ENCODE measurements around the gene GPATCH11.

DNA sequence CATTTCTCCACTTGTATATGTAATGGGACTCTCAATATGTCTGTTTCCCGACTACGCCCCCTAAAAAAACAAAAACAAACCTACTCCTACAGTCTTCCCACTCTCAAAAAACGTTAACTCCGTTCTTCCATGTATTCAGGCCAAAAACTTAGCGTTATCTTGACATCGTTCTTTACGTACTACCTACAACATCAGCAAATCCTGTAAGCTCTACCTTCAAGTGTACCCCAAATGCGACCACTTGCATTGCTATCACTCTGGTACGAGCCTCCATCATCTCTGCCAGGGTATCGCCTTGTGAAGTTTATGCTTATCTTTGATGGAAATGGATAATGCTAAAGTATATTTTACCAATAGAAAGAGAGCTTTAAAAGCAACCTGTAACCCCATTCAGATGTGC, 479 bp downstream of the GPATCH11 start:
- TF ChIP-seq RAD21 (conservative IDR thresholded peaks at IDR 0.05 in 1 of 2, IDR thresholded peaks at IDR 0.05 in 1 of 2) (no peak), ZFP36 (IDR thresholded peaks at IDR 0.05; ENCODE audit: borderline replicate concordance, partially characterized antibody) (no peak), CEBPB (IDR thresholded peaks at IDR 0.05) (no peak), KDM5A (IDR thresholded peaks at IDR 0.05) (no peak), RCOR1 (IDR thresholded peaks at IDR 0.05; ENCODE audit: low read depth, low read length) (no peak), TP53 (CRISPR knock-in tag; IDR thresholded peaks at IDR 0.05) (no peak)
- TF ChIP-seq, protein P1, sequence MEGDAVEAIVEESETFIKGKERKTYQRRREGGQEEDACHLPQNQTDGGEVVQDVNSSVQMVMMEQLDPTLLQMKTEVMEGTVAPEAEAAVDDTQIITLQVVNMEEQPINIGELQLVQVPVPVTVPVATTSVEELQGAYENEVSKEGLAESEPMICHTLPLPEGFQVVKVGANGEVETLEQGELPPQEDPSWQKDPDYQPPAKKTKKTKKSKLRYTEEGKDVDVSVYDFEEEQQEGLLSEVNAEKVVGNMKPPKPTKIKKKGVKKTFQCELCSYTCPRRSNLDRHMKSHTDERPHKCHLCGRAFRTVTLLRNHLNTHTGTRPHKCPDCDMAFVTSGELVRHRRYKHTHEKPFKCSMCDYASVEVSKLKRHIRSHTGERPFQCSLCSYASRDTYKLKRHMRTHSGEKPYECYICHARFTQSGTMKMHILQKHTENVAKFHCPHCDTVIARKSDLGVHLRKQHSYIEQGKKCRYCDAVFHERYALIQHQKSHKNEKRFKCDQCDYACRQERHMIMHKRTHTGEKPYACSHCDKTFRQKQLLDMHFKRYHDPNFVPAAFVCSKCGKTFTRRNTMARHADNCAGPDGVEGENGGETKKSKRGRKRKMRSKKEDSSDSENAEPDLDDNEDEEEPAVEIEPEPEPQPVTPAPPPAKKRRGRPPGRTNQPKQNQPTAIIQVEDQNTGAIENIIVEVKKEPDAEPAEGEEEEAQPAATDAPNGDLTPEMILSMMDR (IDR thresholded peaks at IDR 0.05) = no peak
- TF ChIP-seq, protein P2, sequence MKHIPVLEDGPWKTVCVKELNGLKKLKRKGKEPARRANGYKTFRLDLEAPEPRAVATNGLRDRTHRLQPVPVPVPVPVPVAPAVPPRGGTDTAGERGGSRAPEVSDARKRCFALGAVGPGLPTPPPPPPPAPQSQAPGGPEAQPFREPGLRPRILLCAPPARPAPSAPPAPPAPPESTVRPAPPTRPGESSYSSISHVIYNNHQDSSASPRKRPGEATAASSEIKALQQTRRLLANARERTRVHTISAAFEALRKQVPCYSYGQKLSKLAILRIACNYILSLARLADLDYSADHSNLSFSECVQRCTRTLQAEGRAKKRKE (CRISPR knock-in tag; IDR thresholded peaks at IDR 0.05; ENCODE audit: low read depth) = no peak
- TF ChIP-seq, protein P3, sequence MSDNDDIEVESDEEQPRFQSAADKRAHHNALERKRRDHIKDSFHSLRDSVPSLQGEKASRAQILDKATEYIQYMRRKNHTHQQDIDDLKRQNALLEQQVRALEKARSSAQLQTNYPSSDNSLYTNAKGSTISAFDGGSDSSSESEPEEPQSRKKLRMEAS (IDR thresholded peaks at IDR 0.05) = no peak

All from A549 (cell line).